GM13976 (cell line): ENCODE measurements around the gene IQCN.

ENCODE experiments used
- DNase-seq: peaks from one replicate; pipeline ENCODE4 v3.0.0; 2012; ENCODE audit warnings: low spot score
- in situ Hi-C: fragments of 300-500 bp; cut with MboI; formaldehyde crosslinking; loops from one replicate; pipeline ENCODE4 v1.12.0; 2022; ENCODE audit warnings: low sequenced_read_pairs, mixed read lengths, inconsistent platforms; ENCODE audit not compliant: unreplicated experiment
- TF ChIP-seq, protein P1 (sequence below): IDR thresholded peaks from 2 replicates; pipeline ENCODE4 v1.5.1; 2012; ENCODE audit warnings: borderline replicate concordance, mild to moderate bottlenecking; ENCODE audit not compliant: insufficient read depth; ENCODE audit errors: extremely low read depth, missing control alignments, control extremely low read depth

IQCN gene

DNA sequence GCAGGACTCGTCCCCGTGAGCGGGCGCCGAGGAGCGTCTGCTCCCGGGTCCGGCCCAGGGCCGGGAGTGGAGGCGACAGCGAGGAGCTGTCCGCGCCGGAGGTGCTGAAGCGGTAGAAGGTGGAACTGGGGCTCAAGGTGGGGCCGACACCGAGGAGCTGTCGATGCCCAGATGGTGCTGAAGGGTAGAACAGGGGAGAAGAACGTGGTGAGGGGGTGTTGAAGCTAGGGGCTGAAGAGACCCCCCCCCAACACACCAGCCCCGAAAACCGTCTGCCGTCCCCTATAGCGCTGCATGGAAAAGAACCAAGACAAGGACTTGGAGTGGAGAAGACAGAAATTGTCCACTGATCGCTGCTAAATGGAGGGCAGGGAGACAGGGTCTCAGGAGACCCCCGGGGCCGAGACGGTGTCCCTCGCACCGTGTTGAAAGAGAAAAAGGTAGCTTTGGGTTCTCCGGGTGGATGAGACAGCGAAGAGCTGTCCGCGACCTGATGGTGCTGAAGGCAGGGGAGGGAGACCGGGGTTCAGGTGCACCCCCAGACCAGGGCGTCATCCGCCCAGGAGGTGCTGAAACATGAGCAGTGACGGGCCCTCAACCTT, 40.9 kb downstream of the IQCN start:
- TF ChIP-seq, protein P1, sequence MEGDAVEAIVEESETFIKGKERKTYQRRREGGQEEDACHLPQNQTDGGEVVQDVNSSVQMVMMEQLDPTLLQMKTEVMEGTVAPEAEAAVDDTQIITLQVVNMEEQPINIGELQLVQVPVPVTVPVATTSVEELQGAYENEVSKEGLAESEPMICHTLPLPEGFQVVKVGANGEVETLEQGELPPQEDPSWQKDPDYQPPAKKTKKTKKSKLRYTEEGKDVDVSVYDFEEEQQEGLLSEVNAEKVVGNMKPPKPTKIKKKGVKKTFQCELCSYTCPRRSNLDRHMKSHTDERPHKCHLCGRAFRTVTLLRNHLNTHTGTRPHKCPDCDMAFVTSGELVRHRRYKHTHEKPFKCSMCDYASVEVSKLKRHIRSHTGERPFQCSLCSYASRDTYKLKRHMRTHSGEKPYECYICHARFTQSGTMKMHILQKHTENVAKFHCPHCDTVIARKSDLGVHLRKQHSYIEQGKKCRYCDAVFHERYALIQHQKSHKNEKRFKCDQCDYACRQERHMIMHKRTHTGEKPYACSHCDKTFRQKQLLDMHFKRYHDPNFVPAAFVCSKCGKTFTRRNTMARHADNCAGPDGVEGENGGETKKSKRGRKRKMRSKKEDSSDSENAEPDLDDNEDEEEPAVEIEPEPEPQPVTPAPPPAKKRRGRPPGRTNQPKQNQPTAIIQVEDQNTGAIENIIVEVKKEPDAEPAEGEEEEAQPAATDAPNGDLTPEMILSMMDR: no peak

DNA sequence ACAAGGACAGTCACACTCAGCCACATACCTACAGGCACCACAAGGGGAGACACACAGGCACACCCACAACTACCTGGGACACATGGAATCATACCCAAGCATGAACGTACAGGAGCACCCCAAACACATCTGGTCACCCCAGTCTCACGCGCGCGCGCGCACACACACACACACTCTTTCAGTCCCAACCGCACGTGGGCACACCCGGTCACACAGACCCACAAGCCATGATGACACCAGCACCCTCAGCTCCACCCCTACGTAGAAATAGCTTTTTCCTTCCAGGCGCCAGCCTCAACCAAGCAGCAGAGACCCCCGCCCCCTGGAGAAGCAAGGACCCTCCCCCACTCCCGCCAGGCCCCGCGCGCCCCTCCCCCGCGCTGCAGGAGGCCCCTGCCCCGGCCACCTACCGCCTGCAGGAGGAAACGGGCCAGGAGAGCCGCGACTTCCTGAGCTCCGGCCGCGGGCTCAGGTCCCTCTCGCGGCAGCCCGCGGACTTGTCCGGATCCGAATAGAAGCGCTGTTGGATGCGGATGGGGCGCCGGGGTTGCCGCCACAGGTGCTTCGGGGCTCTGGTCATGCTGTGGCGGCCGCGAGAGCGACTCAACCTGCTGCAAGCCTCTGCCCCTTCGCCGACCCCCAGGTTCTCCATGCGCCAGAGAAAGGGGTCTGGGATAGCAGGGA, 41.6 kb downstream of the IQCN start:
- no peak for DNase-seq
- in situ Hi-C loops: no loop called here
- TF ChIP-seq, protein P1: no peak

More for the DNA sequence above, 40.9 kb downstream of the IQCN start:
- in situ Hi-C loops: no loop called here
- DNase-seq: peak; percentile 86

DNA sequence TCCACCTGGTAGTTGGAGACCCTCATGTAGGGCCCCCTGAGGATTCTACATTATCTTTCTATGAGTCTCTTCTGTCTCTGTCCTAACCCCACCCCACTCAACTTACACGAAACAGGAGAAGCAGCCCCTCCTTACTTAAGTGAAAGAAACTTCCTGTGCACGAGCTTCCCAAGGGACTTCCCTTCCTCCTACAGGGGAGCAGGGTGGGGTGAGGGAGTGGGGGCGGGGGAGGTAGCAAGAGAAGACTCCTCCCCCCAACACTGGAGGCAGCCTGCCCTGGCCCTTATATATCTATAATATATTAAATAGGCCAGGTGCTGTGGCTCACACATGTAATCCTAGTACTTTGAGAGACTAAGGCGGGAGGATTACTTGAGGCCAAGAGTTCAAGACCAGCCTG, 42.5 kb downstream of the IQCN start:
- no peak for DNase-seq
- TF ChIP-seq, protein P1: no peak
- in situ Hi-C loops: no loop called here

DNA sequence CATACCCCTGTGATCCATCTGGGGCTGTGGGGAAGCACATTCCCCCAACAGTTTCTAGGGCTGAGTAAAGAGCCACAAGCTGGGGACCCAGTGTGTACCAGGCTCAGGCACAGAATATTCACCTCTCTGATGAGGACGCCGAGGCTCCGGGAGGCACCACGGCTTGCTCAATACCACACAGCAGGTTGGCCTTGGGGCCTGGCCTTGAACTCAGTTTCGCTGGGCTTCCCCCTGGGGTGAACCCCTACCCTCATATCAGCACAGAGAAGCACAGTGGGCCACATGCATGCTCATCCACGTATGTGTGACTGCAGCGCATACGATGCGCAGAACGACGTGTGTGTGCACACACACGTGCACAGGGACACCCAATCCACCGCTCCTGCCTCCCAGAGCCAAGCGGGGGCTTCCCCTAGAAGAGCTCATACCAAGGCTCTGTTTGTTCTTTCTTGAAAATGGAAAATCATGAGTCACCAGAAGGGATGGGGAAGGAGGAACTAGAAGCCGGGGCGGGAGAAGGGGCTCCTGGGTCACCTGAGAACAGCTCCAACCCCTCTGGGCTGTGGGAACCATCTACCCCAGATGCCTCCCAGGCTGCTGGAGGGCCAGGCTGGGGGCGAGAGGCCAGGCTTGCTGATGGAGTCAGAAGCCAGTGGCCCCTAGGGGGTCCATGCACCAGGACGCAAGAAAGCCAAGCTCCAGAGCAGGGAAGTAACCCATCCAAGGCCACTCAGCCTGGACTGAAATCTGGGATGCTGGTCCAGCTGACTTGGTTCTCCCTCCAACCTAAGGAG, 43.1 kb downstream of the IQCN start:
- TF ChIP-seq, protein P1: no peak
- in situ Hi-C loops: no loop called here
- DNase-seq: no peak

DNA sequence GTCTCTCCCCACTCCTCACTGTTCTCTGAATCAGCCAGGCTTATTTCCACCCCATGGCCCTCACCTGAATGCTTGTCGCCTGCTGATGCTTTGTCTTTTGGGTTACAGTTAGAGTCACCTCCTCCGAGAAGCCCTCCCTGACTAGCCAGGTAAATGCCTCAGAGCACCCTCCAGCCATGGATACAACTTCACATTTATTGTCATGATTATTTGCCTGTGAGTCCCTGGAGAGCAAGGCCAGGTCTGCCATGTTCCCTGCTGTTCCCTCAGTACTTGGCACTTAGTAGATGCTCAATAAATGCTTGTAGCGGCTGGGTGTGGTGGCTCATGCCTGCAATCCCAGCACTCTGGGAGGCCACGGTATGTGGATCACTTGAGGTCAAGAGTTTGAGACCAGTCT, 44.3 kb downstream of the IQCN start:
- DNase-seq: no peak
- TF ChIP-seq, protein P1: no peak
- in situ Hi-C loops: no loop called here

DNA sequence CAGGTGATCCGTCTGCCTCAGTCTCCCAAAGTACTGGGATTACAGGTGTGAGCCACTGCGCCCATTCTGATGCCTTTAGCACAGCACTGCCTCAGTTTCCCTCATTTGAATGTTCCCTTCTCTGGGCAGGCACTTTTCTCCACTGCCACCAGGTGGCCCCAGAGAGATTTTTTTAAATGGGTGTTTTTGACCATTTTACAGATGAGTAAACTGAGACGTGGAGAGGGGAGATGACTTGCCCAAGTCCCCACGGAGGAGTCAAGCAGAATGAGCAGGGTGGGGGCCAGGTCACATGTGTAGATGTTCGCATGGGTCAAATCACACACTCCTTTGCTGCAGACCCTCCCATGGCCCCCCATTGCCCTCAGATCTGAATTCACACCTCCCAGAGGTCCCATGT, 44.8 kb downstream of the IQCN start:
- TF ChIP-seq, protein P1: peak; percentile 42
- in situ Hi-C loops: no loop called here
- no peak for DNase-seq
